ENCODE measurements around the gene TGFA. TPM values are rescaled to one million over a fixed set of nuclear protein-coding genes. Genes with fewer than 3 reads are reported as not detected.

Gene TGFA
- total and polyA plus RNA-seq, 4 donors, result 1.1 to 2.9 (median 1.7) TPM

DNA sequence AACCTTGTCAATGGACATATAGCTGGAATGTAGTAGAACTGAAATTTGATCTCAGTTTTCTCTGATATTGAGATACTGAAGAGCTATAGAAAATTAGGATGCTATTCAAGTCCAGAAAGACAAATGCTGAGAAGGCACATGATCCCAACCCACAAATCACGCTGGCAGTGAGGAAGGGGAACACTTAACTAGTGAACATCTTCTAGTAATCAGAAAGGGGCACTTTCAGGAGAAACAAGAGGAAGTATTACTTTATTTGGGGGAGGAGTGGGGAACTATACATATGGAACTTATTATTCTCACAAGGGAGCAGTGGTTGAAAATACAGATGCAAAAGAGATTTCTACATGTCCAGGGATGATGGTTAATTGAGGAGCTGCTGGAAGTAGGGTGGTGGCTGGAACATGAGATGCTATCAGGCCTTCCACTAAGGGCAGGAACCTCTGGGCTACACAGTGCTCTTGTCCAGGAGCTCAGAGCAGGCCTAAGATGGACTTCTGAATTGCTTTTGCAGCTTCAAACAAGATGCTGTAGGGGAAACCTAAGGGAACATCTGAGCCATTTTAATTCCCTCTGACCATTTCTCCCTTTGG is 79.3 kb downstream of the TGFA start:
- H3K4me1 ChIP-seq (ENCODE audit: control insufficient read depth in 4 of 4, insufficient read depth in 4 of 4, low read length in 3 of 4), result no peaks in the 10 kb centered on the region
- H3K9me3 ChIP-seq (ENCODE audit: control insufficient read depth in 4 of 4, low read length in 3 of 4), result no peaks in the 10 kb centered on the region
- no peak for DNase-seq (ENCODE audit: low spot score)
- WGBS, result 66% methylated on average over 1 of the region's 1 CpG
- H3K4me3 ChIP-seq (ENCODE audit: low read depth in 1 of 3, low read length in 3 of 3), result no peak overlapping the region
- TF ChIP-seq FOXA2 (IDR thresholded peaks at IDR 0.05) (no peak), RXRA (IDR thresholded peaks at IDR 0.05) (no peak), RAD21 (IDR thresholded peaks at IDR 0.05) (no peak), TAF1 (conservative IDR thresholded peaks at IDR 0.05) (no peak), NR2F2 (IDR thresholded peaks at IDR 0.05) (no peak), ZBTB33 (IDR thresholded peaks at IDR 0.05) (no peak), SP1 (IDR thresholded peaks at IDR 0.05) (no peak), HNF4G (IDR thresholded peaks at IDR 0.05) (no peak), HNF4A (conservative IDR thresholded peaks at IDR 0.05) (no peak), FOXA1 (IDR thresholded peaks at IDR 0.05) (no peak), GABPA (IDR thresholded peaks at IDR 0.05 in 1 of 2, conservative IDR thresholded peaks at IDR 0.05 in 1 of 2) (no peak), JUND (IDR thresholded peaks at IDR 0.05) (no peak)
- TF ChIP-seq, protein P1, sequence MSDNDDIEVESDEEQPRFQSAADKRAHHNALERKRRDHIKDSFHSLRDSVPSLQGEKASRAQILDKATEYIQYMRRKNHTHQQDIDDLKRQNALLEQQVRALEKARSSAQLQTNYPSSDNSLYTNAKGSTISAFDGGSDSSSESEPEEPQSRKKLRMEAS (IDR thresholded peaks at IDR 0.05), result no peak
- no peak overlapping the region for H3K27ac ChIP-seq (ENCODE audit: low read depth in 1 of 2, low read length in 2 of 2)
- H3K27me3 ChIP-seq (ENCODE audit: control insufficient read depth in 4 of 4, insufficient read depth in 4 of 4, low read length in 3 of 4), result no peaks in the 10 kb centered on the region
- no peak overlapping the region for H3K9ac ChIP-seq (ENCODE audit: low read depth in 1 of 2, low read length in 2 of 2)
- H3K36me3 ChIP-seq (ENCODE audit: control insufficient read depth in 4 of 4, insufficient read depth in 3 of 4, low read depth in 1 of 4, low read length in 3 of 4), result no peaks in the 10 kb centered on the region

GRCh38 chr2:70473101-70473722 is 80.4 kb downstream of the TGFA start:
- Histone ChIP-seq H3K4me1 (ENCODE audit: control insufficient read depth in 4 of 4, insufficient read depth in 4 of 4, low read length in 3 of 4) (no peaks in the 10 kb centered on the region), H3K27me3 (ENCODE audit: control insufficient read depth in 4 of 4, insufficient read depth in 4 of 4, low read length in 3 of 4) (no peaks in the 10 kb centered on the region), H3K36me3 (ENCODE audit: control insufficient read depth in 4 of 4, insufficient read depth in 3 of 4, low read depth in 1 of 4, low read length in 3 of 4) (no peaks in the 10 kb centered on the region), H3K4me3 (ENCODE audit: low read depth in 1 of 3, low read length in 3 of 3) (no peak overlapping the region), H3K27ac (ENCODE audit: low read depth in 1 of 2, low read length in 2 of 2) (no peak overlapping the region), H3K9ac (ENCODE audit: low read depth in 1 of 2, low read length in 2 of 2) (no peak overlapping the region), H3K9me3 (ENCODE audit: control insufficient read depth in 4 of 4, low read length in 3 of 4) (no peaks in the 10 kb centered on the region)
- TF ChIP-seq, protein P2, sequence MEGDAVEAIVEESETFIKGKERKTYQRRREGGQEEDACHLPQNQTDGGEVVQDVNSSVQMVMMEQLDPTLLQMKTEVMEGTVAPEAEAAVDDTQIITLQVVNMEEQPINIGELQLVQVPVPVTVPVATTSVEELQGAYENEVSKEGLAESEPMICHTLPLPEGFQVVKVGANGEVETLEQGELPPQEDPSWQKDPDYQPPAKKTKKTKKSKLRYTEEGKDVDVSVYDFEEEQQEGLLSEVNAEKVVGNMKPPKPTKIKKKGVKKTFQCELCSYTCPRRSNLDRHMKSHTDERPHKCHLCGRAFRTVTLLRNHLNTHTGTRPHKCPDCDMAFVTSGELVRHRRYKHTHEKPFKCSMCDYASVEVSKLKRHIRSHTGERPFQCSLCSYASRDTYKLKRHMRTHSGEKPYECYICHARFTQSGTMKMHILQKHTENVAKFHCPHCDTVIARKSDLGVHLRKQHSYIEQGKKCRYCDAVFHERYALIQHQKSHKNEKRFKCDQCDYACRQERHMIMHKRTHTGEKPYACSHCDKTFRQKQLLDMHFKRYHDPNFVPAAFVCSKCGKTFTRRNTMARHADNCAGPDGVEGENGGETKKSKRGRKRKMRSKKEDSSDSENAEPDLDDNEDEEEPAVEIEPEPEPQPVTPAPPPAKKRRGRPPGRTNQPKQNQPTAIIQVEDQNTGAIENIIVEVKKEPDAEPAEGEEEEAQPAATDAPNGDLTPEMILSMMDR (IDR thresholded peaks at IDR 0.05; ENCODE audit: low read depth, low read length, missing input control), result no peak
- DNase-seq (ENCODE audit: low spot score), result no peak
- 70% methylated on average over 7 of the region's 7 CpGs for WGBS

Data from liver (tissue), 9 donors.